OCI-LY3 (cell line): ENCODE data around the gene TRPC3.

Source experiments
- CTCF ChIP-seq: fragments of 200-600, 300-600 bp; sonication (generic); IDR thresholded peaks from 2 replicates; pipeline ENCODE4 v1.5.1; 2014; ENCODE audit warnings: antibody characterized with exemption, low read length, low read depth
- EZH2phosphoT487 ChIP-seq: fragments of 200-600 bp; shearing (Covaris generic); IDR thresholded peaks from 2 replicates; pipeline ENCODE4 v1.6.1; 2018; ENCODE audit warnings: antibody characterized with exemption, mixed run types, low read depth

- TF ChIP-seq CTCF (no peak), EZH2phosphoT487 (no peak)
Measured at GRCh38 chr4:121939690-121940089, 12.2 kb downstream of the TRPC3 start.
